CD4-positive, alpha-beta T cell treated with Interferon alpha-2 for 1 hour (primary cell): ENCODE measurements around the gene HBQ1.
A peak's percentile ranks its signal among the peaks of the same experiment; 100 is the strongest.
"Not testable (repeated sequence)": the region's sequence is repeated elsewhere in the genome, so short reads cannot be mapped to it uniquely, and the experiment has no call there.

Experiments
- DNase-seq, 2 donors: peaks; one replicate each; pipeline ENCODE4 v3.0.0-alpha.2; 2020 to 2022

The HBQ1 gene

DNA sequence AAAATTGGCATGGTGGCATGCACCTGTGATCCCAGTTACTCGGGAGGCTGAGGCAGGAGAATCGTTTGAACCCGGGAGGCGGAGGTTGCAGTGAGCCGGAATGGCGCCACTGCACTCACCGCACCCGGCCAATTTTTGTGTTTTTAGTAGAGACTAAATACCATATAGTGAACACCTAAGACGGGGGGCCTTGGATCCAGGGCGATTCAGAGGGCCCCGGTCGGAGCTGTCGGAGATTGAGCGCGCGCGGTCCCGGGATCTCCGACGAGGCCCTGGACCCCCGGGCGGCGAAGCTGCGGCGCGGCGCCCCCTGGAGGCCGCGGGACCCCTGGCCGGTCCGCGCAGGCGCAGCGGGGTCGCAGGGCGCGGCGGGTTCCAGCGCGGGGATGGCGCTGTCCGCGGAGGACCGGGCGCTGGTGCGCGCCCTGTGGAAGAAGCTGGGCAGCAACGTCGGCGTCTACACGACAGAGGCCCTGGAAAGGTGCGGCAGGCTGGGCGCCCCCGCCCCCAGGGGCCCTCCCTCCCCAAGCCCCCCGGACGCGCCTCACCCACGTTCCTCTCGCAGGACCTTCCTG is at the start of gene HBQ1:
TSS of gene HBQ1 (plus strand) at position 359 of the 575 bp plus-strand sequence. CDS start at position 387, 28 bp downstream.
- DNase-seq: peak; percentile 4 to 36

DNA sequence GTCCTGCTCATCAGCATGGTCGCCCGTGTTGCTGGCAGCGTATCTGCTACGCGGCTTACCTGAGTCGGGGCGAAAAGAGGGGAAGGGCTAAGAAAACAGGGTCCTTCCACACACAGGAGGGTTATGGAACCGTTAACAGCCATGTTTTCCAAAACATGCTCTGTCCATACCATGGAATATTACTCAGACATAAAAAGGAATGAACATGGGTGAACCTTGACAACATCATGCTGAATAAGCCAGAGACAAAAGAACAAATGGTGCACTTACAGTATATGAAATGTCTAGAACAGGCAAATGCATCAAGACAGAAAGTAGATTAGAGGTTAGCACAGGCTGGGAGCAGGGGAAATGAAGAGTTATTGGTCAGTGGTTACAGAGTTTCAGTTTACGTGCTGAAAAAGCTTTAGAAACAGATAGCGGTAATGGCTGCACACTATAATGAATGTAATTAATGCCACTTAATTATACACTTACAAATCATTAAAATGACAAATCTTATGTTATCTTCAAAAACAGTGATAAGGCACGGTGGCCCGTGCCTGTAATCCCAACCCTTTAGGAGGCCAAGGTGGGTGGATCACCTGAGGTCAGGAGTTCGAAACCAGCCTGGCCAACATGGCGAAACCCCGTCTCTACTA is 49.6 kb upstream of the HBQ1 start:
- DNase-seq: no peak

DNA sequence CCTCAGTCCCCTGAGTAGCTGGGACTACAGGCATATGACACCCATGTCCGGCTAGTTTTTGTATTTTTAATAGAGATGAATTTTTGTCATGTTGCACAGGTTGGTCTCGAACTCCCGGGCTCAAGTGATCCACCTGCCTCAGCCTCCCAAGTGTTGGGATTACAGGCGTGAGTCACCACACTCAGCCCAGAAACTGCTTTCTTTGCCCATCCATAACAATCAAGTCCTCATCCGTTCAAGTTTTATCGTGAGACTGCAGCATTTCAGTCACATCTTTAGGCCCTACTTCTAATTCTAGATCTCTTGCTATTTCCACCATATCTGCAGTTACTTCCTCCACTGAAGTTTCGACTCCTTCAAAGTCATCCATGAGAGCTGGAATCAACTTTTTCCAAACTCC is 48.1 kb upstream of the HBQ1 start:
- no peak for DNase-seq

DNA sequence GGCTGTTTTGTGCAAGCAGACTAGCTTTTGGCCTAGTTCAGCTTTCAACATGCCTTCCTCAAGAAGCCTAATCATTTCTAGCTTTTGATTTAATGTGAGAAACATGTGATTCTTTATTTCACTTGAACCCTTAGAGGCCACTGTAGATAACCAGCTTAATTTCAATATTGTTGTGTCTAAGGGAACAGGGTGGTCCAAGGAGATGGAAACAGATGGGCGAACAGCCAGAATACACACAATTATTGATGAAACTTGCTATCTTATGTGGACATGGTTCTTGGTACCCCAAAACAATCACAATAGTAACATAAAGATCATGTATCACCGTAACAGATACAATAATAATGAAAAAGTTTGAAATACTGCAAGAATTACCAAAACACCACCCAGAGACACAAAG is 46.5 kb upstream of the HBQ1 start:
- no peak for DNase-seq

DNA sequence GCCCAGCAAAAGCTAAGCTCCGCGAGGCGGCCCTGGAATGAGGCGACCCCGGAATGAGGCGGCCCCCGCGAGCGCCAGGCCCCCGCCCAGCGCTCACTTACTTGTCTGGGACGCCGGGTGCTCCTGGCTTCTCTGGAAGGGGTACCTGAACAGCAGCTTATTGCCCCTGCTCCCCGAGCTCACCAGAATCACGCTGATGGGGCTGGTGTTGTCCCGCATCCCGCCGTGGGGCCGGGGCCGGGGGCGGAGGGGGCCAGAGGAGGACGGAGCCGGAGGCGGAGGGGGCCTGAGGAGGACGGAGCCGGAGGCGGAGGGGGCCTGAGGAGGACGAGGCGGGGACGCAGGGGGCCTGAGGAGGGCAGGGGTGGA is 42.2 kb upstream of the HBQ1 start:
- peak; percentile 9 to 24 for DNase-seq

DNA sequence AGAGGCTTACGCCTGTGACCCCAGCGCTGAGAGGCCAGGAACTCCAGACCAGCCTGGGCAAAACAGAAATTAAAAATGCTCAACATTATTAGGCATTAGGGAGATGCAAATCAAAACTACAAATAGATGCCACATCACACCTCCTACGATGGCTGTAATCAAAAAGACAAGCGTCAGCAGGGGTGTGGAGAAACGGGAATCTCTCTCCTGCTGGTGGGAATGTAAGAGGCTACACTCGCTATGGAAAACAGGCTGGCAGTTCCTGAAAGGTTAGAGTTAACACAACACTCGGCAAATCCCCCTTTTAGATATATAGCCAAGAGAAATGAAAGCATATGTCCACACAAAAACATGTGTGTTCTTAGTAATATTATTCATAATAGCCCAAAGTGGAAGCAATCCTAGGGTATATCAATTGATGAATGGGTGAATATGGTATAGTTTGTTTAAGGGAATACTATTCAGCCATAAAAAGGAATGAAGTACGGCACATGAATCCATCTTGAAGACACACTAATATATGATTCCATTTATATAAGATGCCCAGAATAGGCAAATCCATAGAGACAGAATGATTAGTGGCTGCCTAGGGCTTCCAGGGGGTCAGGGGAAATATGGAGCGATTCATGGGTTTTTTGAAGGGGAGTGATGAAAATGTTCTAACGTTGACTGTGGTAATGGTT is 39.9 kb upstream of the HBQ1 start:
- no peak for DNase-seq

DNA sequence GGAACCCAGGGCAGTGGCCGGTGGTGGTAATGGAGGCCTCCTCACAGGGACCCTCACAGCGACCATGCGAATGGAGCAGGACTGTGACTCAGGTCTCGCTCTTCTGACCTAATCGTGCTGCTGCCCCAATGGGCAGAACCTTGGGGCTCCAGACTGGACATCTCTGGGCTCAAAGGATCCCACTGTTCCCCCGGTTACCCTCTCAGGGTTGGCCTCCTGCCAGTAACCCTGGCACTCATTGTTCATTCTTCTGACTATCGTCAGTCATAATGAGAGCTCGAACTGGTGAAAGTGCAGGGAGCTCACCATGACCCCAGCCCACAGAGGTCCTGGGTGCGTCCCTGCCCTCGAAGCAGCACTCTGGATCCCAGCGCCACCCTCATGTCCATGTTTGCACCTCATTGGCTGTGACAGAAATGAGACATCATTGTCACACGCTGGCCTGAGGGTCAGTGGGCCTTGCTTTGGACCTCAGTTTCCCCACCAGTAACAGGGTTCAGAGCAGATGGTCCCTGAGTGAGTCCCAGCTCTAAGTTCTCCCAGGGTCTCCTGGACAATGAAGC is 37.8 kb upstream of the HBQ1 start:
- no peak for DNase-seq

DNA sequence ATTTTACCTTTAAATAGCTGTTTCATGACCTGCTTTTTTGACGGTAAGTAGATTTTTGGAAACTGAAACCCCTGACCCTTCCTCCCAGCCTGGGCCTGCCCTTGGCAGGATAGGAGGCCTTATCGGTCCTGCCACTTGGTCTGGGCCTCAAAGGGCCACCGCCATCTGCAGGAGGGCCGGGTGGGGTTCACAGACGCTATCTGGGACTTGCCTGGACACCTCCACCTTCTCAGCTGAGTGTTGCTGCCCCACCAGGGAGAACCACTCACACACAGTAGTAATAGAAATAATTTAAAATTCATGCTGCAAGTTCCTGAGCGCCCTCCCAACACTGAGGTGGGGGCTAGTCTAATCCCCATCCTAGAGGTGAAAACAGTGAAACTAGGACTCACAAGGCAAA is 37.2 kb upstream of the HBQ1 start:
- DNase-seq: no peak

DNA sequence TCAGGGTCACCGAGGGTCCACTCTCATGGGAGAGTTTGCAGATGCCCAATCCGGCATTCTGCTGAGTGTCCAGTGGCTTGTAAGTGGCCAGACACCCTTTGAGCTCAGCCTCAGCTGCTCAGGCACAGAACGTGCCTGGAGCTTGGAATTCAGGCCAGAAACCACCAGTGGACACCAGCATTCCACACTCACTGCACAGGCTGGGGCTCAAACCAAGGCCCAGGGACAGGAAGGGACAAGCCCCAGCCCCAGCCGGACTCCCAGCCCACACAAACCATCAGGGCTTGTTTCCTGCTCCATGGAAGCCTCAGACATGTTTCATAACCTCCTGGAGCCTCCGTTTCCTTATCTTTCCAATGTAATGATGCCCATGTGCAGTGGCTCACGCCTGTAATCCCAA is 36.8 kb upstream of the HBQ1 start:
- DNase-seq: no peak

DNA sequence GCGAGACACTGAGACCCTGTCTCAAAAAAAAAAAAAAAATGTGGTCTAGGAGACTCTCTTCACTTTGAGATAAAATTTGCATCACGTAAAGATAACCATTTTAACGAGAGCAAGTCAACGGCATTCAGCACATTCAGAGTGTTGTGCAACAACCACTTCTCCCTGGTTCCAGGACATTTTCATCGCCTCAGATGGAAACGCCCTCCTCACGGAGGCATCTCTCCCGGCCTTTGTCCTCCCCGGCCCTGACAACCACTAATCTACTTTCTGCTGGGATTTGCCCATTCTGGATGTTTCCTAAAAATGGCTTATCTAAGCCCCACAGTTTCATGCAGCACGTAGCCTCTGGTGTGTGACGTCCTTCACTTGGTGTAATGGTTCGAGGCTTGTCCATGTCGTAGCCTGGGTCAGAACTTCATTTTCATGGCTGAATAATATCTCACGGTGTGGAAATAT is 35.4 kb upstream of the HBQ1 start:
- no peak for DNase-seq

DNA sequence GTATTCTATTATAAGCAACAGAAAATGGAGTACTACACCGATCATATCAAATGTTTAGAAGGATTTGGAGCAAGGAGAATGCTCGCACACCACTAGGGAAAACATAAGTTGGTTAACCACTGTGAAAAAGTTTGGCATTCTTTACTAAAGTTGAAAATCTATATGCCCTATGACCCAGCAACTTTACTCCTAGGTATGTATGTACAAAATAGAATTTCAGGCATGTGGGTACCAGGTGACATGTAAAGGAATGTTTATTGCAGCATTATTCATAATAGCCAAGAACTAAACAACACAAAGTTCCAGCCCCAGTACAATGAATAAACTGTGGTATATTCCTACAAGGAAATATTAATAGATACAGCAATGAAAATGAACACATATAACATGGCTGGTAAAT is 33.6 kb upstream of the HBQ1 start:
- DNase-seq: no peak

DNA sequence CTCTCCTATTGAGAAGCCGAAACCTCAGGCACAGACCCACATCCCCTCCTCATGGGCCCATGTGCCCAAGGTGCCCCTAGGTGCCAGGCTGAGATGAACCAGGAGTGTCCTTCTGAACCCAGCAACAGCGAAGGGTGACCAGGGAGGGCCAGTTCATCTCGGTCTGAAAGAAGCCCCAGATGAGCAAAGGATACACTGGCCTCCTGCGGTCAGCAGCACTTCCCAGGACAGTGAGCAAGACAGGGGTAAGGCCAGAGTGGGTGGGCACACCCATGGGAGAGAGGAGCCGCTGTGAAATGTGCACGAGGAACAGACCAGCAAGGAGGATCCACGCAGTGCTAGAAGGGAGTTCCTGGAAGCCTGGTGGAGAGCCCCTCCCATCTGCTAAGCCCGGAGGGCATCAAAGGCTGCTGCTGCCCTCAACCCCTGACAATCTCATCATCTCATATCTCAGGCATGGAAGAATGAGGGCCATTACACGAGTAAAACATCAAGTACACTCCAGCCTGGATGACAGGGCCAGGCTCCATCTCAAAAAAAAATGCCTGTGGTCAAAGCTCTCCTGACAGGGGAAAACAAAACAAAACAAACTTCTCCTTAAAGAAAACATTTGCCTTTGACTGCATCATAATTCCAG is 31.1 kb upstream of the HBQ1 start:
- DNase-seq: no peak

DNA sequence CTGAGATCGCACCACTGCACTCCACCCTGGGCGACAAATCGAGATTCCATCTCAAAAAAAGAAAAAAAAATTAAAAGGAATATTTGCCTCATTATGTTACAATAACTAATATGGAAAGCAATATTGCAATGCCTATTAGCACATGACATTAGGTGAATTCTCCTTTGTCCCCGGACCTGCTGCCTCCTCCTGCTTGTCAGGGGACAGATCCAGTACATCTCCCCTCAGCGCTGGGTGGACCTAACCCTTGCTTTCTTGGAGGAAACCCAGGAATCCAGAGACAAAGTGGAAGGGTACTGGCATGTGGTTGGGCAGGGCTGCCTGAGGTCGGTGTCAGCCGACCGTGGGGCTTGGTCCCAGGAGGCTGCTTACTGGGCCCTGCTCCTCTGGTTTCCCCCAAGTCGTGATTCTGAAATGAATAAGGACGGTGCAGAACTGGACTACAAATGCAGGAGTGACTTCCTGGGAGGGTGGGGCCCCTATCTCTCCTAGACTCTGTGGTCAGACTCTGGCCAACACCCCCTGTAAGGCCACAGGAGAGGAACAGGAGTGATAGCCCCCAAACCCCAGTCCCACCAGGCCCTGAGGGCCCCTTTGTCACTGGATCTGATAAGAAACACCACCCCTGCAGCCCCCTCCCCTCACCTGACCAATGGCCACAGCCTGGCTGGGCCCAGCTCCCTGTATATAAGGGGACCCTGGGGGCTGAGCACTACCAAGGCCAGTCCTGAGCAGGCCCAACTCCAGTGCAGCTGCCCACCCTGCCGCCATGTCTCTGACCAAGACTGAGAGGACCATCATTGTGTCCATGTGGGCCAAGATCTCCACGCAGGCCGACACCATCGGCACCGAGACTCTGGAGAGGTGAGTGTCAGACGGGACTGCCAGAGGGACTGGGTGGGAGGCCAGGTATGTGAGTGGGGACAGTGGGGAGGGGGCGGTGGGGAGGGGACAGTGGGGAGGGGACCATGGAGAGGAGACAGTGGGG is 27.8 kb upstream of the HBQ1 start, which contains the start of gene HBZ:
TSS of gene HBZ (plus strand) at position 504 of the 988 bp plus-strand sequence. CDS start at position 770, 266 bp downstream.
- no peak for DNase-seq

DNA sequence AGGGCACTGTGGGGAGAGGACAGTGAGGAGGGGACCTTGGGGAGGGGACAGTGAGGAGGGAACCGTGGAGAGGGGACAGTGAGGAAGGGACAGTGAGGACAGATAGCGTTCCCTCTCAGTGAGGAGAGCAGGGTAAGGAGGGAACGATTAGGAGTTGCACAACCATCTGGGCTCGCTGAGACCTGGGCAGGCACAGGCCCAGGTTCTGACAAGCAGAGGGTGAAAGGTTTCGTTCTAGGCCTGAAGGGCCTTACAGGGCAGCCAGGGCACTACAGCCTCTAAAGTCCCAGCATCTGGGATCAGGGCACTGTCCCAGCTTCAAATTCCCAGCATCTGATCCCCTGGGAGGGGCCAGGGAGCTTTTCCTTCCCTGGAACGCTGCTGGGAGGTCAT is 27.1 kb upstream of the HBQ1 start:
- DNase-seq: not testable (repeated sequence)

DNA sequence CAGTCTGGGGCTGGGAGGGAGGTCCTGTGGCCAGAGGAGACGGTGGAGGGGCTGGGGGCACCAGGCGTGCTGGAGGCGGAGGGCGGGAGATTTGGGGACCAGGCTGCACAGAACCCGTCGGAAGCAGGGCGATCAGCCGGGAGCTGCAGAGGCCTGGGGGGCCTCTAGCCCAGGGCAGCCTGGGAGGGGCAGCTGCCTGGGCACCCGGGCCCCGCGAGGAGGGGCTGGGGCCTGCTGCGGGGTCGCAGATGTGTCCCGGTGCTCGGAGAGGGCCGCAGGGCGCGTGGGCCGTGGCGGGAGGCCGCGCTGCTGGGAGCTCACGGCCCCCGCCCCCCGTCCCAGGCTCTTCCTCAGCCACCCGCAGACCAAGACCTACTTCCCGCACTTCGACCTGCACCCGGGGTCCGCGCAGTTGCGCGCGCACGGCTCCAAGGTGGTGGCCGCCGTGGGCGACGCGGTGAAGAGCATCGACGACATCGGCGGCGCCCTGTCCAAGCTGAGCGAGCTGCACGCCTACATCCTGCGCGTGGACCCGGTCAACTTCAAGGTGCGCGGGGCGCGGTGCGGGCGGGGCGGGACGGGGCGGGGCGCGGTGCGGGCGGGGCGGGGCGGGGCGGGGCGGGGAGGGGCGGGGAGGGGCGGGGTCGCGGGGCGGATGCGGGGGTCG is 26.6 kb upstream of the HBQ1 start:
- DNase-seq: not testable (repeated sequence)

DNA sequence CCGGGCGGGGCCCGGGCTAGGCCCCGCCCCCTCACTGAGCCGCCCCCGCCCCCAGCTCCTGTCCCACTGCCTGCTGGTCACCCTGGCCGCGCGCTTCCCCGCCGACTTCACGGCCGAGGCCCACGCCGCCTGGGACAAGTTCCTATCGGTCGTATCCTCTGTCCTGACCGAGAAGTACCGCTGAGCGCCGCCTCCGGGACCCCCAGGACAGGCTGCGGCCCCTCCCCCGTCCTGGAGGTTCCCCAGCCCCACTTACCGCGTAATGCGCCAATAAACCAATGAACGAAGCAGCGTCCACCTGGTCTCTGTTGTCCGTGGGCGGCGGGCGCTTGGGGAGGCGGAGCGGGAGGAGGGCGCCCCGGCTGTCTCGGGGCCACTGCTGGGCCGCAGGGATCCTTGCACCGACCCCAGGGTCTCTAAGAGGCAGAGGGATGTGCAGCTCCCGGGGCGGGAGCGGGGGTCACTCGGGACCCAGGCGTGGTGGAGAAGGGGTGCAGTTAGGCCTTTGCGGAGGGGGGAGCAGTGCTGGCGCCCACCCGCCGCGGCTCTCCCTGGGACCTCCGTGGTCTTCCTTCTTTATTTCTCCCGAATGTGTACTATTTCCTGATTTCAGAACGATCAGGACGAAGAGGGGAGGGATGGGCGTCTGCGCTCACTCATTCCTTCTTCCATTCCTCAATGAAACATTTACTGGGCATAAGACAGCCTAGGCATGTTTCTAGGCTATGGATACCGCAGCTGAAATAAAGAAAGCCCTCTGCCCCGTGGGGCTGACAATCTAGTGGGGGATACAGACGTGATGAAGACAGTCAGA is 25.8 kb upstream of the HBQ1 start:
- DNase-seq: peak in 1 of 2 donors; percentile 4

DNA sequence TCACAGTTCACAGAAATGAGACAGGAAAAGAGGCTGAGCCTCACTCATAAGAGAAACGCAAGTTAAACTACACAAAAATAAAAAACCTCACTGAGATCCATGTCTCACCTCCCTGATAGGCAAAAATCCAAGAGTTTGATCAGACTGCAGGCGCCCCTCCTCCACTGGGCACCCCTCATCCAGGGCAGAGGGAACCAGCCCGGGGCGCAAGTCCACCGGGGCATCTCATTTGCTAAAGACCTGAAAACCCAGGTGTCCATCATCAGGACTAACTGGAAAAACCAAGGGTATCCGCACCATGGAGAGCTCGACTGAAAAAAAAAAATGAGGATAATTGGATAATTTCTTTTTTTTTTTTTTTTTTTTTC is 25.2 kb upstream of the HBQ1 start:
- DNase-seq: no peak

DNA sequence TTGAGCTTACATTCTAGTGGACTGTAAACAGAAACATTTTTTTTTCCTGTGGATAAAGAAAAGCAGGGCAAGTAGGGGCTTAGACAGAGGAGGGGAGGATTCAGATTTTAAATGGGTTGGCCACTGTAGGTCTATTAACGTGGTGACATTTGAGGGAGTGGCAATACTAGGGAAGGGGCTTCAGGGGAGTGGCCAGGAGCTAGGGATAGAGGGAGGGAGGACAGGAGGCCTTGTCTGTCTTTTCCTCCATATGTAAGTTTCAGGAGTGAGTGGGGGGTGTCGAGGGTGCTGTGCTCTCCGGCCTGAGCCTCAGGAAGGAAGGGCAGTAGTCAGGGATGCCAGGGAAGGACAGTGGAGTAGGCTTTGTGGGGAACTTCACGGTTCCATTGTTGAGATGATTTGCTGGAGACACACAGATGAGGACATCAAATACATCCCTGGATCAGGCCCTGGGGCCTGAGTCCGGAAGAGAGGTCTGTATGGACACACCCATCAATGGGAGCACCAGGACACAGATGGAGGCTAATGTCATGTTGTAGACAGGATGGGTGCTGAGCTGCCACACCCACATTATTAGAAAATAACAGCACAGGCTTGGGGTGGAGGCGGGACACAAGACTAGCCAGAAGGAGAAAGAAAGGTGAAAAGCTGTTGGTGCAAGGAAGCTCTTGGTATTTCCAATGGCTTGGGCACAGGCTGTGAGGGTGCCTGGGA is 21.0 kb upstream of the HBQ1 start:
- no peak for DNase-seq

DNA sequence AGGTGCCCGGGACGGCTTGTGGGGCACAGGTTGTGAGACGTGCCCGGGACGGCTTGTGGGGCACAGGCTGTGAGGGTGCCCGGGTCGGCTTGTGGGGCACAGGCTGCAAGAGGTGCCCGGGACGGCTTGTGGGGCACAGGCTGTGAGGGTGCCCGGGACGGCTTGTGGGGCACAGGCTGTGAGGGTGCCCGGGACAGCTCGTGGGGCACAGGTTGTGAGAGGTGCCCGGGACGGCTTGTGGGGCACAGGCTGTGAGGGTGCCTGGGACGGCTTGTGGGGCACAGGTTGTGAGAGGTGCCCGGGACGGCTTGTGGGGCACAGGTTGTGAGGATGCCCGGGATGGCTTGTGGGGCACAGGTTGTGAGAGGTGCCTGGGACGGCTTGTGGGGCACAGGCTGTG is 20.0 kb upstream of the HBQ1 start:
- not testable (repeated sequence) for DNase-seq

DNA sequence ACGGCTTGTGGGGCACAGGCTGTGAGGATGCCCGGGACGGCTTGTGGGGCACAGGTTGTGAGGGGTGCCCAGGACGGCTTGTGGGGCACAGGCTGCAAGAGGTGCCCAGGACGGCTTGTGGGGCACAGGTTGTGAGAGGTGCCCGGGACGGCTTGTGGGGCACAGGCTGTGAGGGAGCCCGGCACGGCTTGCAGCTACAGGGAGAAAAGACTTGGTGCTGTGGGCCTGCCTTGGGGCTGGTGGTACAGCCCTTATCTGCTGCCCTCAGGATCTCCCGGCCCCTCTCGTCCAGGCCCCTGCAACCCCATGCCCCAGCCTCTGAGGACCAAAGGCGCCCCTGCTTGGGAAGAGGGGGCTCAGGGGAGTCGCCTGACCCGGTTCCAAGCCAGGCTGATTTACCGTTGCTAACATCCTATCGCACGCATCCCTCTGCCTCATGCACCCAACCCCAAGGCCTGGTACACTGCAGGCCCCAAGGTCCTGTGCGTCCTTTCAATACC is 19.5 kb upstream of the HBQ1 start:
- no peak for DNase-seq
